GM04504 (cell line): ENCODE data around the gene FAM162B.
"Not testable (repeated sequence)": the region's sequence is repeated elsewhere in the genome, so short reads cannot be mapped to it uniquely, and the experiment has no call there.

Experiments used
- DNase-seq: peaks from one replicate; pipeline ENCODE4 v3.0.0-alpha.2; 2012; ENCODE audit warnings: low read depth

Gene FAM162B

DNA sequence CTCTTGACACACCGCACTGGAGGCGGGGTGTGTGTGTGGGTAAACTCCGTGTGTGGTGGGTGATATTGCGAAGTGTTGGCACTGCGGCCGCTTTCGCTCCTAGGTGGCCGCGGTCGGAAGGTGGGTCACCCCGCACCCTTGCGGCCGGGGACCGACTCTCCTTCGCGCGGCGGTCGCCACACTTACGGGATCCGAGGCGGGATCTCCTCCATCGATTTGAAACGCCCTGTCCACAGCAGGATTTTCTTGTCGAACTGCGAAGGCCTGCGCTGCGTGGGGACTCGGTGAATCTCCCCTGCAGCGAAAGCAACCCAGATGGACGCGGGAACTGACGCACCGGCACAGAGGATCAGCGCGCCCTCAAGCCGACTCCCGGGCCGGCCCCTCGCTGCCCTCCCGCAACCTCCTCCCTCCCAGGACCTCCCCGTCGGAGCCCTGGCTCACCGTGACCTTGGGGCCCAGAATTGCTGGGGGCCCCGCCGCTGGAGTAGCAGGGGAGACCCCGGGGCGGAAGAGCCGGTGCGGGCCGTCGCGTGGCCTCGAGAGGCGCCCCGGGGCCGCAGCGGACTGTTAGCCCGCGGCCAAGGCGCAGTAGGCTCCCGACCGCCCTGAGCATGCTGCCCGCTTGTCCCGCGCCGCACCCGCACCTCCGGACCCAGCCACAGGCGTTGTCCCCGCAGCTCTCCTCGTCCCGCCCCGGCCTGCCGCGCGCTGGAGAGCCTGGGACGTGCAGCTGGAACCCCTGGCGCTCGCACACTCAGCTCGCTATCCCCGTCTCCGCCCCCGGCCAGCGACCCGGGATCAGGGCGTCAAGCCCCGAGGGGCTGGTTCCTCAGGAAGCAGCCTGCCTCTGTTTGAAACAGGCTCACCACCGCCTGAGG lies at the start of gene FAM162B:
Gene FAM162B (minus strand): TSS at position 759 of the 881 bp plus-strand sequence. CDS start 143 bp downstream, at position 616.
- no peak for DNase-seq

- DNase-seq = no peak
These were observed 46.6 kb upstream of the FAM162B start for GRCh38 chr6:116812051-116812650.

DNA sequence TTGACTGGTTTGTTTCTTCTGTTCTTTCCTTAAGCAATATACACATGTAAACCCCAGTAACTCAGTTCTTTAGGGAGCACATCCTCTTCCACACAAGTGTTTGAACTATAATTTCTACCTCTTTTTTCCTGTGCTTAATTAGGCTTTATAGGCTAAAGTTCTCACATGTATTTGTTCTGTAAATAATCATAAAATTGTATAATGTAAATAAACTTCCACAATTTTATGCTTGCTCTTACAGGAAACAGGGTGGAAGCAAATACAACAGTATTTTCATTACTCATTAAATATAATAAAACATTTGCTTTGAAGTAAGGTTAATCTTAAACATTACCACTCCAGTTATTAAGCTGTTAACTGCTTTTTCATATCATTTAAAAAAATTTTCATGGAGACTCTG lies 36.5 kb upstream of the FAM162B start:
- no peak for DNase-seq

DNA sequence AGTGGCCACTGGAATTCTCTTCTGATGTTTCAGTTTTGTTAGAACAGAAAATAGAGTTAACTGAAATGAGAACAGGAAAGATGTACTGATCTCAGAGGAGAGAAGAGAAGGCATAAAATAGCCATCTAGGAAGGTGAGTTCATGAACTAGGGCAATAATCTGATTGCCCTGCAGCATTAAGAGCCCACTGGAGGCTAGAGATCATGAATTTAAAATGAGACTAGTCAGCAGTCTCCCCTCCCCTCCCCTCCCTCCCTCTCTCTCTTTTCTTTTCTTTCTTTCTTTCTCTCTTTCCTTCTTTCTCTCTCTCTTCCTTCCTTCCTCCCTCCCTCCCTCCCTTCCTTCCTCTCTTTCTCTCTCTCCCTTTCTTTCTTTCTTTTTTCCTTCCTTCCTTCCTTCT lies 34.4 kb upstream of the FAM162B start:
- DNase-seq = no peak

DNA sequence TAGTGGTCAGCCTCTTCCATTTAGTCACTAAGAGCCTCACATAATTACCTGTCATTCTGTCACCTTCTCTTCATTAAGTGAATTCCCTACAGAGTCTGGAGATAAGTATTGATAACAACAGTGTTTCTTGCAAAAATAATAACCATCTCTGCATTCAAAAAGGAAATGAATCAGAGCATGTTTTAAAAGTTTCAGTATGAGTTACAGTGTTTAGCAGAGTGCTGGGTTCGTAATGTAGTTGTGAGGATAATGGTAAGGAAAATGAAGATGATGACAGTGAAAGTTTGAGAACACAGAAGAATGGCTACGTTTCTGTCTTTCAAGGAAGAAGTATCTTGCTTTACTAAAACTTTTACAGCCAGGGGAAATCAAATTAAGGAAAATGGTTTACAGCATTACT lies 32.1 kb upstream of the FAM162B start:
- no peak for DNase-seq

DNA sequence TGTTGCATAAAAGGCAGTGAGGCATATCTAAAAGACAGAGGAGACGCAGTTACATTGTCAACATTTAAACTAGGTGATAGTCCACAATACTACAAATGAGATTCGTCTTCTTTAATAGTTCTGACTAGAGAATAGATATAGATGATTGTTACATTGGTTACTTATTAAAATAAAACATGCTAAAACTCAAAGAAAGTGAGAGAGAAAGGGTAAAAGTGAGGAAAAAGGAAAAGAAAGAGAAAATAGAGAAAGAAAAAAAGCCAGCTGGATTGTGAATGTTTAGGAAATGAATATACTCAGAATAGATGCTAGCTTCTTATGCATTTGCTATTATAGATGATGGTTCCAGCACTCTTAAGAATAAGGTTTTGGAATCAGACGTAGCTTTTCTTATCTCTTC lies 27.7 kb upstream of the FAM162B start:
- DNase-seq = no peak

DNA sequence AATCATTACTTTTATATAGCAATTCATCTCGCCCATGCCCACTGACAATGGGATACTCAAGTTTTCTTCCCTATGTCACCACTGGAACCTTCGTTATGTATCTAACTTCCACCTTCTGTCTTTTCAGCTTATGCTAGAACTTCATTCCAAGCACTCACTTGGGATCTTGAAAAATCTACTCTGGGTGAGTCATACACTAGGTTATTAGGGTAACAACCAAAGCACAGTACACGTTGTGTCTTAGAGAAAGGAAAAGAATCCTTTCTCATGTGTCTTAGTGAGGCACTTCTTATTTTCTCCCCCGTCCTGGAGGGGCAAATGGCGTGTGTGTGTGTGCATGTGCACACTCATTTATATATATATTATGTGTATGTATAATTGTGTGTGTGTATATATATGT lies 18.3 kb upstream of the FAM162B start:
- no peak for DNase-seq

- no peak for DNase-seq
These were observed 14.2 kb upstream of the FAM162B start for GRCh38 chr6:116779573-116780164.

- no peak for DNase-seq
These were observed 8.4 kb upstream of the FAM162B start for GRCh38 chr6:116773886-116774285.

DNA sequence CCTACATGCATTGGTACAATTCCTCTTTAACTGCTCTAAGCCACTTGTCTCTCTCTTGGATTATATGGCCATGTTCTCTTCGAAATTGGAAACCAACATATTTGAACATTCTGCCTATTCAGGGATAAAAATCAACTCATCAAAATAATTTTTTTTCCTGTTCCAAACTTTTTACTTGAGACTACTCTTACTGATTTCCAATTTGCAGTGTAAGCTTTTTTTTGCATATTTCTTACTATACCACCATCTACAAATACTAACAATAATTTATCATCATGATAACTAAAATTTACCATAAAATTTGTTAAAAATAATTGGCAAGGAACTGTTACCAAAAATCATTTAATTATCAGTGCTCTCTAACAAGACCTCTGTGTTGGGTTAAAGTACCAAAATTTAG lies 6.9 kb upstream of the FAM162B start:
- no peak for DNase-seq

GRCh38 chr6:116767715-116768114 lies 2.2 kb upstream of the FAM162B start:
- DNase-seq = no peak

DNA sequence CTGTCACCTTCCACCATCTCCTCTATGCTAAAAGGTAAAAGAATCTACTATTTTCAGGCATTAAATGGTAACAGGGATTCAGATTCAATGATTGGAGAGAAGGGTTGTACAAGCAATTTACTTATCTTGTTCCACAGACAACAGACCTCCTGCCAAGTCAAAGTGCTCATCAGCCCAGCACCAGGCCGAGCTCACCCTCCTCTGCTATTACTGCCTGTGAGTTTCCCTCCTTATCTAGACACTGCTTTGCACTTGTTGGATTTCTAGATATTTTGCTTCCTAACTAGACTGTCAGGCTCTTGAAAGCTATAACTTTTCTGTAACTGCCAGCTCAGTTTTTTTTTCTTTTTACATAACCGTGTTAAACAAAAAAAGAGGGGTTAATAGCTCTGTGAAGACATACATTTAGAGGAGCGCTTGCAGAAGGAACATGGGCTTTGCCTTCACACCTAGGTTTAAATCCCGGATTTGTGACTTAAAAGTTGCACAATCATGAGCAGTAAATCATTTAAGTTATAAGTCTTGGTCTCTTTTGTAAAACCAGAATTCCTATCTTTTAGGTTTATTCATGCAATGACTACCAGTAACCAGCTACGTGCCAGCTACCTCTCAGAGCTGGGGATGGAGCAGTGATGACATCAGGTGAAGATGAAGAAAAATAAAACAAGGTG lies 1.1 kb upstream of the FAM162B start:
- no peak for DNase-seq

DNA sequence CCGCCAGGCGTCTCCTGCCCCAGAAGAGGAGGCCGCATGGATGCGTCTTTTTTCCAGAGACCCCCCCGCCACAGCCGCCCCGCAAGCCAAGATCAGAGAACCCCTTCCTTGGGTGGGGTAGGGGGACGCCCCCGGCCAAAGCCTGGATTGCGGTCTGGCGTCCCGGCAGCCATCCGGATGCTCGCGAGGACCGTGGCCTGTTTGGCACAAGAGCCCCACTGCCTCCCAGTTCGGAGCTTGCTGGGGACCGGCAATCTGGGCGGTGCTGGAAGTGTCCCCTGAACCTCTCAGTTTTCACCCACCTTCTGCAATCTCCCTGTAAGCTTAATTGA lies 924 bp downstream of the FAM162B start:
- no peak for DNase-seq

GRCh38 chr6:116763906-116764628 lies 1.5 kb downstream of the FAM162B start:
- DNase-seq = no peak

GRCh38 chr6:116763048-116763447 lies 2.5 kb downstream of the FAM162B start:
- DNase-seq = no peak

GRCh38 chr6:116762235-116762634 lies 3.3 kb downstream of the FAM162B start:
- DNase-seq = no peak

DNA sequence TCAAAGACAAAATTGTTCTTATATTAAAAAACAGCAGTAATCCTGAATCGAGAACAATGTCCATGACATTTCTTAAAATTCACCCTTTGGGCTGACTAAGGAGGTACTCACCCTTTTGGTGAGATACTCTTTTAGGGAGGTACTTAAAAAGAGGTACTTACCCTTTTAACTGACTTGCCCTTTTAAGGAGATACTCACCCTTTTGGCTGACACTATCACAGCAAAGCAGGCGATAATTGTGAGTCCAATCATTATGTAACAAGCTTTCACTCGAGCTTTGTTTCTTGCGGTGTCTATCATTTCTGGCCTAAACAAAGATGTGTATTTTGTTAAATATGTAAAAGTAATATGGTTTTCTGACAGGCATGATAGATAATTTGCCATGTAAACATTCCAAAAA lies 3.7 kb downstream of the FAM162B start:
- DNase-seq = no peak

GRCh38 chr6:116745176-116745575 lies 20.3 kb downstream of the FAM162B start:
- DNase-seq = no peak

- no peak for DNase-seq
These were observed 23.9 kb downstream of the FAM162B start for GRCh38 chr6:116741571-116741970.

- DNase-seq = not testable (repeated sequence)
These were observed 25.0 kb downstream of the FAM162B start for GRCh38 chr6:116740486-116740885.

GRCh38 chr6:116737004-116737403 lies 28.5 kb downstream of the FAM162B start:
- no peak for DNase-seq

DNA sequence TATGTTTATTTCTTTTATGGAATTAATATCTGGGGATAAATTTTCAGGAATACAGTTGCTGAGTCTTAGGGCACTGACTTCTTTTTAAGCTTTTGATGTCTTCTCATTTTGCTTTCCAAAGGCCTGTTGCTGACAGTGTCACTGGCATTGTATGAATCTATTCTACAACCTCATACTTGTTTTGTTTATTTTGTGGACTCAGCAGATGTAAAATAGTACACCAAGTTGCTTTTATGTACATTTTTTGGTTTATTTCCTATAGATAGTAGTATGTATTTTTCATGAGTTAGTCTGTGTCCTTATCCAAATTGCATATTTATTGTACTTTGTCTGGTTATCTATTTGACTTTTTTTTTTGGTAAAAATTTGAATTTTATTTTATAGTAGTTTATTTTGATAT lies 35.0 kb downstream of the FAM162B start:
- DNase-seq = no peak
